Naive B cell (primary cell): Measurements from ENCODE around the gene COIL. TPM values are rescaled to one million over a fixed set of nuclear protein-coding genes. Genes with fewer than 3 reads are reported as not detected.
A peak's percentile ranks its signal among the peaks of the same experiment; 100 is the strongest.

Experiments used
- ATAC-seq, 2 donors: fragments of 150-1000 bp; cut with Tn5 transposase; 2 replicates each; pipeline ENCODE4 v1.10.0; 2021; ENCODE audit warnings: low read depth in 2 of 2, mild to moderate bottlenecking in 2 of 2, moderate library complexity in 2 of 2
- DNase-seq: peaks from one replicate; pipeline ENCODE4 v3.0.0; 2022
- H3K27ac Mint-ChIP-seq, 6 donors: one replicate each; pipeline ENCODE4 v1.8.0; 2020 to 2022; ENCODE audit warnings: mild to moderate bottlenecking in 6 of 6, mixed read lengths in 6 of 6, moderate library complexity in 5 of 6, inconsistent platforms in 2 of 6
- H3K27me3 Mint-ChIP-seq, 3 donors: one replicate each; pipeline ENCODE4 v1.8.0; 2021 to 2022; ENCODE audit warnings: mixed read lengths in 3 of 3, mild to moderate bottlenecking in 1 of 3
- H3K36me3 Mint-ChIP-seq, 2 donors: one replicate each; pipeline ENCODE4 v1.8.0; 2020 to 2022; ENCODE audit warnings: mixed read lengths in 2 of 2, inconsistent platforms in 1 of 2, mild to moderate bottlenecking in 1 of 2
- H3K4me1 Mint-ChIP-seq, 3 donors: one replicate each; pipeline ENCODE4 v1.8.0; 2020 to 2022; ENCODE audit warnings: mixed read lengths in 3 of 3, inconsistent platforms in 1 of 3, mild to moderate bottlenecking in 1 of 3, moderate library complexity in 1 of 3
- H3K4me3 Mint-ChIP-seq, 8 donors: one replicate each; pipeline ENCODE4 v1.8.0; 2020 to 2022; ENCODE audit warnings: mild to moderate bottlenecking in 8 of 8, mixed read lengths in 8 of 8, moderate library complexity in 8 of 8, inconsistent platforms in 2 of 8
- H3K9me3 Mint-ChIP-seq, 7 donors: one replicate each; pipeline ENCODE4 v1.8.0; 2020 to 2022; ENCODE audit warnings: mixed read lengths in 7 of 7, mild to moderate bottlenecking in 5 of 7, inconsistent platforms in 2 of 7, moderate library complexity in 1 of 7
- polyA plus RNA-seq, 6 donors: library from polyadenylated mRNA; unstranded; fragments of 300-500 nt; fragmentation: Illumina TruSeq; gene quantifications; one replicate each; pipeline ENCODE4 v1.2.3, GENCODE V29; 2021; ENCODE audit warnings: low read depth in 6 of 6

COIL gene
- polyA plus RNA-seq, 6 donors from 2014 or later = 19.5 to 25.9 (median 22.5) TPM

- no peak for DNase-seq
- no peaks in the 10 kb centered on the region for H3K9me3 Mint-ChIP-seq
- no peak overlapping the region for H3K27ac Mint-ChIP-seq
- H3K27me3 Mint-ChIP-seq = no peaks in the 10 kb centered on the region
- H3K36me3 Mint-ChIP-seq = peaks cover 45 to 58% of the 10 kb centered on the region in 2 donors
- H3K4me3 Mint-ChIP-seq = no peak overlapping the region
- H3K4me1 Mint-ChIP-seq = peaks cover 39 to 50% (median 41%) of the 10 kb centered on the region in 3 donors
- no peak for ATAC-seq
Observed at GRCh38 chr17:56903560-56903959, 57.3 kb downstream of the COIL start.

- Mint-ChIP-seq H3K36me3 (peaks cover 41 to 63% of the 10 kb centered on the region in 2 donors), H3K4me3 (no peak overlapping the region), H3K4me1 (peaks cover 39 to 50% (median 42%) of the 10 kb centered on the region in 3 donors), H3K27me3 (no peaks in the 10 kb centered on the region), H3K9me3 (no peaks in the 10 kb centered on the region), H3K27ac (no peak overlapping the region)
- ATAC-seq (no peak), DNase-seq (no peak)
Observed at GRCh38 chr17:56902348-56902747, 58.5 kb downstream of the COIL start.

- Mint-ChIP-seq H3K27ac (peak overlapping the region in 2 of 6 donors; percentile 12 to 80), H3K4me1 (peaks cover 42 to 47% (median 43%) of the 10 kb centered on the region in 3 donors), H3K27me3 (no peaks in the 10 kb centered on the region), H3K4me3 (no peak overlapping the region), H3K9me3 (no peaks in the 10 kb centered on the region), H3K36me3 (peaks cover 22 to 53% of the 10 kb centered on the region in 2 donors)
- ATAC-seq (no peak), DNase-seq (no peak)
Observed at GRCh38 chr17:56899403-56899802, 61.4 kb downstream of the COIL start.

- DNase-seq (no peak), ATAC-seq (no peak)
- Mint-ChIP-seq H3K9me3 (no peaks in the 10 kb centered on the region), H3K27me3 (no peaks in the 10 kb centered on the region), H3K36me3 (peaks cover 17 to 51% of the 10 kb centered on the region in 2 donors), H3K27ac (peak overlapping the region in 4 of 6 donors; percentile 24 to 67 (median 54)), H3K4me3 (peak overlapping the region in 1 of 8 donors; percentile 65), H3K4me1 (peaks cover 38 to 41% (median 39%) of the 10 kb centered on the region in 3 donors)
Observed at GRCh38 chr17:56898874-56899273, 62.0 kb downstream of the COIL start.

GRCh38 chr17:56897646-56898424, 63.0 kb downstream of the COIL start:
- peaks cover 13 to 58% of the 10 kb centered on the region in 2 donors for H3K36me3 Mint-ChIP-seq
- no peaks in the 10 kb centered on the region for H3K9me3 Mint-ChIP-seq
- DNase-seq = no peak
- no peaks in the 10 kb centered on the region for H3K27me3 Mint-ChIP-seq
- peak; percentile 78 to 80 for ATAC-seq
- peaks cover 37 to 43% (median 41%) of the 10 kb centered on the region in 3 donors for H3K4me1 Mint-ChIP-seq
- H3K27ac Mint-ChIP-seq = peak overlapping the region; percentile 22 to 91 (median 60)
- peak overlapping the region in 7 of 8 donors; percentile 16 to 92 (median 69) for H3K4me3 Mint-ChIP-seq

- Mint-ChIP-seq H3K9me3 (no peaks in the 10 kb centered on the region), H3K4me1 (peaks cover 37 to 51% (median 48%) of the 10 kb centered on the region in 3 donors), H3K36me3 (peaks cover 17 to 67% of the 10 kb centered on the region in 2 donors), H3K4me3 (peak overlapping the region in 6 of 8 donors; percentile 48 to 92 (median 70)), H3K27me3 (no peaks in the 10 kb centered on the region), H3K27ac (peak overlapping the region in 1 of 6 donors; percentile 22)
- ATAC-seq (no peak), DNase-seq (no peak)
Observed at GRCh38 chr17:56896968-56897359, 63.9 kb downstream of the COIL start.

GRCh38 chr17:56896217-56896967, 64.5 kb downstream of the COIL start:
- Mint-ChIP-seq H3K9me3 (no peaks in the 10 kb centered on the region), H3K36me3 (peaks cover 15 to 68% of the 10 kb centered on the region in 2 donors), H3K4me1 (peaks cover 37 to 51% (median 48%) of the 10 kb centered on the region in 3 donors), H3K27ac (peak overlapping the region in 2 of 6 donors; percentile 22 to 90), H3K4me3 (peak overlapping the region in 1 of 8 donors; percentile 81), H3K27me3 (no peaks in the 10 kb centered on the region)
- DNase-seq = no peak
- ATAC-seq = no peak

GRCh38 chr17:56894859-56895455, 65.9 kb downstream of the COIL start:
- peak overlapping the region in 1 of 6 donors; percentile 69 for H3K27ac Mint-ChIP-seq
- no peaks in the 10 kb centered on the region for H3K9me3 Mint-ChIP-seq
- peaks cover 13 to 57% of the 10 kb centered on the region in 2 donors for H3K36me3 Mint-ChIP-seq
- ATAC-seq (no peak), DNase-seq (no peak)
- H3K4me1 Mint-ChIP-seq = peaks cover 31 to 44% (median 40%) of the 10 kb centered on the region in 3 donors
- peak overlapping the region in 1 of 8 donors; percentile 61 for H3K4me3 Mint-ChIP-seq
- H3K27me3 Mint-ChIP-seq = no peaks in the 10 kb centered on the region

- H3K36me3 Mint-ChIP-seq = peaks cover 27 to 46% of the 10 kb centered on the region in 2 donors
- H3K27ac Mint-ChIP-seq = no peak overlapping the region
- peaks cover 25 to 38% (median 34%) of the 10 kb centered on the region in 3 donors for H3K4me1 Mint-ChIP-seq
- peaks cover 0 to 5% (median 2%) of the 10 kb centered on the region in 7 donors for H3K9me3 Mint-ChIP-seq
- H3K27me3 Mint-ChIP-seq = no peaks in the 10 kb centered on the region
- ATAC-seq (no peak), DNase-seq (no peak)
- H3K4me3 Mint-ChIP-seq = no peak overlapping the region
Observed at GRCh38 chr17:56893503-56893902, 67.3 kb downstream of the COIL start.

GRCh38 chr17:56892333-56892732, 68.5 kb downstream of the COIL start:
- H3K4me3 Mint-ChIP-seq = peak overlapping the region in 1 of 8 donors; percentile 25
- peaks cover 13 to 26% (median 24%) of the 10 kb centered on the region in 3 donors for H3K4me1 Mint-ChIP-seq
- H3K36me3 Mint-ChIP-seq = peaks cover 38 to 42% of the 10 kb centered on the region in 2 donors
- peaks cover 3 to 16% (median 11%) of the 10 kb centered on the region in 7 donors for H3K9me3 Mint-ChIP-seq
- no peaks in the 10 kb centered on the region for H3K27me3 Mint-ChIP-seq
- peak overlapping the region in 3 of 6 donors; percentile 14 to 30 (median 19) for H3K27ac Mint-ChIP-seq
- DNase-seq (no peak), ATAC-seq (no peak)

GRCh38 chr17:56891751-56892150, 69.1 kb downstream of the COIL start:
- Mint-ChIP-seq H3K4me1 (peaks cover 7 to 22% (median 21%) of the 10 kb centered on the region in 3 donors), H3K9me3 (peaks cover 6 to 19% (median 15%) of the 10 kb centered on the region in 7 donors), H3K4me3 (no peak overlapping the region), H3K36me3 (peaks cover 43 to 44% of the 10 kb centered on the region in 2 donors), H3K27ac (no peak overlapping the region), H3K27me3 (no peaks in the 10 kb centered on the region)
- ATAC-seq (peak; percentile 40 to 55), DNase-seq (peak; percentile 41)

- H3K27me3 Mint-ChIP-seq = no peaks in the 10 kb centered on the region
- H3K4me1 Mint-ChIP-seq = peaks cover under 1 to 22% (median 19%) of the 10 kb centered on the region in 3 donors
- no peak for ATAC-seq
- peak overlapping the region in 1 of 6 donors; percentile 49 for H3K27ac Mint-ChIP-seq
- no peak for DNase-seq
- H3K9me3 Mint-ChIP-seq = peaks cover 6 to 19% (median 15%) of the 10 kb centered on the region in 7 donors
- peaks cover 48% of the 10 kb centered on the region in 2 donors for H3K36me3 Mint-ChIP-seq
- H3K4me3 Mint-ChIP-seq = no peak overlapping the region
Observed at GRCh38 chr17:56890906-56891674, 69.8 kb downstream of the COIL start.
